CD14-positive monocyte (primary cell): ENCODE measurements around the gene HOMEZ. TPM values are rescaled to one million over a fixed set of nuclear protein-coding genes. Genes with fewer than 3 reads are reported as not detected.
"Not testable (repeated sequence)": the region's sequence is repeated elsewhere in the genome, so short reads cannot be mapped to it uniquely, and the experiment has no call there.

Source experiments
- DNase-seq, 3 donors: peaks; one replicate each; pipeline ENCODE4 v3.0.0-alpha.2; 2011 to 2022
- H2AFZ ChIP-seq: 2 replicates; pipeline ENCODE4 v1.6.0; 2012; ENCODE audit warnings: mild to moderate bottlenecking, low read depth, low read length, inconsistent platforms; ENCODE audit not compliant: insufficient read depth, poor library complexity, severe bottlenecking
- H3K27ac ChIP-seq, 2 donors: 1 replicate in 1 of 2; 2 replicates in 1 of 2; pipeline ENCODE4 v1.5.1; 2012 to 2013; ENCODE audit warnings: low read length in 2 of 2, control low read depth in 1 of 2, inconsistent platforms in 1 of 2, low read depth in 1 of 2, mild to moderate bottlenecking in 1 of 2
- H3K27me3 ChIP-seq, 2 donors: one replicate each; pipeline versions ENCODE4 v1.6.0 to v1.6.1; 2011 to 2013; ENCODE audit warnings: low read length in 2 of 2; ENCODE audit not compliant: control insufficient read depth in 2 of 2, insufficient read depth in 2 of 2
- H3K36me3 ChIP-seq, 2 donors: replicated peaks in 1 of 2; 1 replicate in 1 of 2; 2 replicates in 1 of 2; pipeline versions ENCODE4 v1.5.1 to v1.6.1; 2012 to 2013; ENCODE audit warnings: low read length in 2 of 2, control low read depth in 1 of 2, inconsistent platforms in 1 of 2, mild to moderate bottlenecking in 1 of 2; ENCODE audit not compliant: insufficient read depth in 2 of 2, control insufficient read depth in 1 of 2
- H3K4me1 ChIP-seq, 2 donors: 1 replicate in 1 of 2; 2 replicates in 1 of 2; pipeline versions ENCODE4 v1.5.1 to v1.6.1; 2012 to 2013; ENCODE audit warnings: low read length in 2 of 2, control low read depth in 1 of 2, inconsistent platforms in 1 of 2, mild to moderate bottlenecking in 1 of 2, moderate library complexity in 1 of 2; ENCODE audit not compliant: insufficient read depth in 2 of 2, control insufficient read depth in 1 of 2
- H3K4me2 ChIP-seq: replicated peaks from 2 replicates; pipeline ENCODE3; 2012; ENCODE audit warnings: low read length, moderate library complexity, mild to moderate bottlenecking; ENCODE audit not compliant: poor library complexity, severe bottlenecking; ENCODE audit errors: extremely low read depth
- H3K4me3 ChIP-seq, 3 experiments: fragments of 200-600 bp in 1 of 3; sonication (generic) in 1 of 3; replicated peaks in 1 of 3; 1 replicate in 2 of 3; 2 replicates in 1 of 3; pipeline ENCODE4 v1.5.1; 2011 to 2013; ENCODE audit warnings: low read length in 3 of 3, mild to moderate bottlenecking in 3 of 3, control low read depth in 2 of 3, low read depth in 2 of 3, inconsistent platforms in 1 of 3, moderate library complexity in 1 of 3
- H3K79me2 ChIP-seq: 2 replicates; pipeline ENCODE4 v1.6.0; 2012; ENCODE audit warnings: mild to moderate bottlenecking, control low read depth, inconsistent platforms, low read length, moderate library complexity; ENCODE audit not compliant: insufficient read depth
- H3K9ac ChIP-seq: 2 replicates; pipeline ENCODE4 v1.6.0; 2017; ENCODE audit warnings: low read length, mild to moderate bottlenecking; ENCODE audit not compliant: insufficient read depth, poor library complexity, severe bottlenecking
- H3K9me3 ChIP-seq, 2 donors: replicated peaks in 1 of 2; 1 replicate in 1 of 2; 2 replicates in 1 of 2; pipeline versions ENCODE4 v1.5.1 to v1.6.1; 2012 to 2013; ENCODE audit warnings: low read length in 2 of 2, control low read depth in 1 of 2; ENCODE audit not compliant: control insufficient read depth in 1 of 2, insufficient read depth in 1 of 2
- H4K20me1 ChIP-seq: 2 replicates; pipeline ENCODE4 v1.6.0; 2012; ENCODE audit warnings: mild to moderate bottlenecking, low read length, control low read depth, moderate library complexity; ENCODE audit not compliant: insufficient read depth
- H3K27ac Mint-ChIP-seq, 7 donors: one replicate each; pipeline ENCODE4 v1.8.0; 2020; ENCODE audit warnings: mild to moderate bottlenecking in 7 of 7, mixed read lengths in 7 of 7, moderate library complexity in 6 of 7, inconsistent platforms in 2 of 7
- H3K27me3 Mint-ChIP-seq, 3 donors: one replicate each; pipeline ENCODE4 v1.8.0; 2021 to 2022; ENCODE audit warnings: low read depth in 3 of 3, mild to moderate bottlenecking in 3 of 3, mixed read lengths in 3 of 3, moderate library complexity in 3 of 3, inconsistent platforms in 1 of 3
- H3K36me3 Mint-ChIP-seq, 2 donors: one replicate each; pipeline ENCODE4 v1.8.0; 2020; ENCODE audit warnings: mixed read lengths in 2 of 2, inconsistent platforms in 1 of 2, mild to moderate bottlenecking in 1 of 2
- H3K4me1 Mint-ChIP-seq: one replicate; pipeline ENCODE4 v1.8.0; 2020; ENCODE audit warnings: mild to moderate bottlenecking, mixed read lengths
- H3K4me3 Mint-ChIP-seq, 2 donors: one replicate each; pipeline ENCODE4 v1.8.0; 2020; ENCODE audit warnings: mild to moderate bottlenecking in 2 of 2, mixed read lengths in 2 of 2, moderate library complexity in 1 of 2
- H3K9me3 Mint-ChIP-seq, 7 donors: one replicate each; pipeline ENCODE4 v1.8.0; 2020 to 2022; ENCODE audit warnings: mixed read lengths in 7 of 7, mild to moderate bottlenecking in 6 of 7, moderate library complexity in 6 of 7, inconsistent platforms in 2 of 7
- WGBS: methylation state at CpG from one replicate; pipeline ENCODE4 v1.1.5; 2013; ENCODE audit warnings: missing lambda C conversion rate; ENCODE audit not compliant: insufficient coverage; 5-methylcytosine and 5-hydroxymethylcytosine counted together
- intact Hi-C, 2 donors: fragments of 100-400 bp; cut with micrococcal nuclease; formaldehyde crosslinking; loops; one replicate each; pipeline versions ENCODE4 v1.15.0 to v1.15.1; 2023
- polyA plus RNA-seq, 3 donors: library from polyadenylated mRNA; depleted of rRNA in 1 of 3; unstranded in 2 of 3; stranded (reverse) in 1 of 3; fragments of 300-500 nt in 2 of 3; fragments of >200 nt in 1 of 3; fragmentation: Illumina TruSeq in 2 of 3; gene quantifications; 1 replicate in 2 of 3; 2 replicates in 1 of 3; pipeline ENCODE4 v1.2.3, GENCODE V29; 2012 to 2021
- TF ChIP-seq, protein P1 (sequence below): fragments of 200-600 bp; IDR thresholded peaks from one replicate; pipeline ENCODE4 v1.8.0; 2022; ENCODE audit warnings: antibody characterized with exemption, mild to moderate bottlenecking

The HOMEZ gene
- polyA plus RNA-seq, 3 donors = 3.5 to 5.4 (median 4.1) TPM

DNA sequence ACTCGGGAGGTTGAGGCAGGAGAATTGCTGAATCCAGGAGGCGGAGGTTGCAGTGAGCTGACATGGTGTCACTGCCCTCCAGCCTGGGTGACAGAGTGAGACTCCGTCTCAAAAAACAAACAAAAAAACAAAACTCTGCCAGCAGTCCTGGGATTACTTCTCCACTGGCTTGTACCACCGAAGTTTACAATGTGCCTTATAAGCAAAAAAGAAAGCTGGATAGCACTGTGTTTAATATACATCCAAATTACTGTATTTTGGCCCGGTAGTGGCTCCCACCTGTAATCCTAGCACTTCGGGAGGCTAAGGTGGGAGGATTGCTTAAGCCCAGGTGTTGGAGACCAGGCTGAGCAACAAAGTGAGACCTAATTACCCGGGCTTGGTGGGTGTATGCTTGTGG, 16.7 kb downstream of the HOMEZ start:
- H3K4me3 ChIP-seq = no peak overlapping the region
- 100% methylated on average over 3 of the region's 7 CpGs for WGBS

DNA sequence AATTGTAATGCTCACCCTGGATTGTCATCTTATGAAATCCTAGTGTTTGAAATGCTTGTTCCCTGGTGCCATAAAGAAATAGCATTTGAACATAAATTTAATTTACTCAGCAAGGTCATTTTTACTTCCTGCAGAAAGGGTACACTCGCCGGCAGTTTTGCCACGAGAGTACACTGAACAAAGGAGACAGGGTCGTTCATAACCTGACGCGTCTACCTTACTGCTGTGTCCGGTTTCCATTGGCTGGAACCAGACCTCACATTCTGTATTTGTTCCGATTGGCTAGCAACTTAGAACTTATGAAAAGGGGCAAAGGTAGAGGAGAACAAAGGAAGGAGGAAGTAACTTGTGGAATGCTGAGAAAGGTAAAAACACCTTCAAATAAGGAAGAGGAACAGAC, 25.1 kb downstream of the HOMEZ start:
- H2AFZ ChIP-seq, H3K4me3 Mint-ChIP-seq, H3K9ac ChIP-seq, H3K27me3 ChIP-seq, H3K4me1 ChIP-seq, H3K27ac ChIP-seq, H3K9me3 Mint-ChIP-seq, H3K79me2 ChIP-seq, H4K20me1 ChIP-seq, H3K4me1 Mint-ChIP-seq, H3K4me2 ChIP-seq, DNase-seq, H3K36me3 ChIP-seq, H3K4me3 ChIP-seq, H3K9me3 ChIP-seq, H3K36me3 Mint-ChIP-seq: not testable (repeated sequence)
- 52% methylated on average over 6 of the region's 8 CpGs for WGBS
- Mint-ChIP-seq H3K27ac (peak overlapping the region in 1 of 7 donors; percentile 25), H3K27me3 (peaks cover 11 to 24% (median 13%) of the 10 kb centered on the region in 3 donors)
- intact Hi-C loops = loop anchor here in 1 of 2 donors (10.0 kb wide), 1 partner anchor 74 kb away; no protein-coding TSS in a partner anchor

More for the DNA sequence above, 16.7 kb downstream of the HOMEZ start:
- Mint-ChIP-seq H3K4me1 (no peaks in the 10 kb centered on the region), H3K36me3 (no peaks in the 10 kb centered on the region), H3K4me3 (no peak overlapping the region), H3K27me3 (peaks cover 0 to 8% (median 6%) of the 10 kb centered on the region in 3 donors), H3K9me3 (peaks cover 0 to 2% (median 0%) of the 10 kb centered on the region in 7 donors), H3K27ac (no peak overlapping the region)
- Histone ChIP-seq H3K27me3 (peaks cover 0 to 2% of the 10 kb centered on the region in 2 donors), H4K20me1 (no peaks in the 10 kb centered on the region), H3K4me1 (no peaks in the 10 kb centered on the region), H3K9ac (no peak overlapping the region), H2AFZ (no peak overlapping the region), H3K36me3 (no peaks in the 10 kb centered on the region), H3K79me2 (no peaks in the 10 kb centered on the region), H3K27ac (no peak overlapping the region), H3K4me2 (no peak overlapping the region), H3K9me3 (no peaks in the 10 kb centered on the region)
- DNase-seq = no peak
- TF ChIP-seq, protein P1, sequence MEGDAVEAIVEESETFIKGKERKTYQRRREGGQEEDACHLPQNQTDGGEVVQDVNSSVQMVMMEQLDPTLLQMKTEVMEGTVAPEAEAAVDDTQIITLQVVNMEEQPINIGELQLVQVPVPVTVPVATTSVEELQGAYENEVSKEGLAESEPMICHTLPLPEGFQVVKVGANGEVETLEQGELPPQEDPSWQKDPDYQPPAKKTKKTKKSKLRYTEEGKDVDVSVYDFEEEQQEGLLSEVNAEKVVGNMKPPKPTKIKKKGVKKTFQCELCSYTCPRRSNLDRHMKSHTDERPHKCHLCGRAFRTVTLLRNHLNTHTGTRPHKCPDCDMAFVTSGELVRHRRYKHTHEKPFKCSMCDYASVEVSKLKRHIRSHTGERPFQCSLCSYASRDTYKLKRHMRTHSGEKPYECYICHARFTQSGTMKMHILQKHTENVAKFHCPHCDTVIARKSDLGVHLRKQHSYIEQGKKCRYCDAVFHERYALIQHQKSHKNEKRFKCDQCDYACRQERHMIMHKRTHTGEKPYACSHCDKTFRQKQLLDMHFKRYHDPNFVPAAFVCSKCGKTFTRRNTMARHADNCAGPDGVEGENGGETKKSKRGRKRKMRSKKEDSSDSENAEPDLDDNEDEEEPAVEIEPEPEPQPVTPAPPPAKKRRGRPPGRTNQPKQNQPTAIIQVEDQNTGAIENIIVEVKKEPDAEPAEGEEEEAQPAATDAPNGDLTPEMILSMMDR = no peak
- intact Hi-C loops = loop anchor here in 1 of 2 donors (10.0 kb wide), 1 partner anchor 66 kb away; no protein-coding TSS in a partner anchor
